ENCODE data around the gene ZNF211. TPM values are rescaled to one million over a fixed set of nuclear protein-coding genes. Genes with fewer than 3 reads are reported as not detected.

The ZNF211 gene
- total and polyA plus RNA-seq, 7 donors, result 1.6 to 6.9 (median 4.6) TPM

- intact Hi-C loops (cut with DNase I), result no loop called here
- H3K4me3 ChIP-seq, result no peak overlapping the region
- peaks cover 9% of the 10 kb centered on the region for H3K9me3 ChIP-seq
- H3K27ac ChIP-seq, result no peak overlapping the region
- 59 to 62% (median 60%) methylated on average over 7 of the region's 7 CpGs for WGBS, 3 donors
- ATAC-seq (no peak), DNase-seq (no peak)
- TF ChIP-seq CTCF (IDR thresholded peaks at IDR 0.05), result no peak
- H3K36me3 ChIP-seq (ENCODE audit: insufficient read depth in 1 of 2, low read depth in 1 of 2), result no peaks in the 10 kb centered on the region
- H3K4me1 ChIP-seq, result no peaks in the 10 kb centered on the region
- H3K27me3 ChIP-seq (ENCODE audit: insufficient read depth in 3 of 3, low read length in 2 of 3), result peaks cover 4 to 12% (median 4%) of the 10 kb centered on the region in 3 donors
Observed at GRCh38 chr19:57671124-57671895, 38.3 kb downstream of the ZNF211 start.

- TF ChIP-seq CTCF (IDR thresholded peaks at IDR 0.05), result no peak
- intact Hi-C loops (cut with DNase I), result no loop called here
- WGBS, 3 donors, result 70 to 81% (median 80%) methylated on average over 4 of the region's 4 CpGs
- no peak for ATAC-seq
- Histone ChIP-seq H3K27me3 (ENCODE audit: insufficient read depth in 3 of 3, low read length in 2 of 3) (peaks cover under 1 to 4% (median 2%) of the 10 kb centered on the region in 3 donors), H3K36me3 (ENCODE audit: insufficient read depth in 1 of 2, low read depth in 1 of 2) (no peaks in the 10 kb centered on the region), H3K27ac (no peak overlapping the region), H3K9me3 (peaks cover 9% of the 10 kb centered on the region), H3K4me1 (no peaks in the 10 kb centered on the region), H3K4me3 (no peak overlapping the region)
- DNase-seq, result no peak
Observed at GRCh38 chr19:57672466-57672865, 39.5 kb downstream of the ZNF211 start.

- Histone ChIP-seq H3K4me1 (no peaks in the 10 kb centered on the region), H3K27ac (no peak overlapping the region), H3K4me3 (no peak overlapping the region), H3K27me3 (ENCODE audit: insufficient read depth in 3 of 3, low read length in 2 of 3) (peaks cover 0 to 3% (median 2%) of the 10 kb centered on the region in 3 donors), H3K9me3 (peaks cover 9% of the 10 kb centered on the region), H3K36me3 (ENCODE audit: insufficient read depth in 1 of 2, low read depth in 1 of 2) (no peaks in the 10 kb centered on the region)
- ATAC-seq (no peak), DNase-seq (no peak)
- intact Hi-C loops (cut with DNase I), result no loop called here
- WGBS, 3 donors, result 52 to 68% (median 60%) methylated on average over 2 of the region's 2 CpGs
- TF ChIP-seq CTCF (IDR thresholded peaks at IDR 0.05), result no peak
Observed at GRCh38 chr19:57675881-57676280, 42.9 kb downstream of the ZNF211 start.

GRCh38 chr19:57682226-57682766, 49.3 kb downstream of the ZNF211 start:
- TF ChIP-seq CTCF (IDR thresholded peaks at IDR 0.05), result no peak
- Histone ChIP-seq H3K9me3 (peaks cover 44% of the 10 kb centered on the region), H3K27ac (peak overlapping the region; percentile 69), H3K4me3 (peak overlapping the region; percentile 95), H3K4me1 (peaks cover 6% of the 10 kb centered on the region), H3K36me3 (ENCODE audit: insufficient read depth in 1 of 2, low read depth in 1 of 2) (peaks cover 14 to 34% of the 10 kb centered on the region in 2 donors), H3K27me3 (ENCODE audit: insufficient read depth in 3 of 3, low read length in 2 of 3) (no peaks in the 10 kb centered on the region)
- ATAC-seq (no peak), DNase-seq (no peak)
- intact Hi-C loops (cut with DNase I), result no loop called here
- WGBS, 3 donors, result 2 to 4% (median 2%) methylated on average over 19 of the region's 19 CpGs

Data from psoas muscle (tissue), 8 donors.